GM04504 (cell line): ENCODE measurements around the gene RGMA.

ENCODE experiments used
- DNase-seq: peaks from one replicate; pipeline ENCODE4 v3.0.0-alpha.2; 2012; ENCODE audit warnings: low read depth

Gene RGMA

DNA sequence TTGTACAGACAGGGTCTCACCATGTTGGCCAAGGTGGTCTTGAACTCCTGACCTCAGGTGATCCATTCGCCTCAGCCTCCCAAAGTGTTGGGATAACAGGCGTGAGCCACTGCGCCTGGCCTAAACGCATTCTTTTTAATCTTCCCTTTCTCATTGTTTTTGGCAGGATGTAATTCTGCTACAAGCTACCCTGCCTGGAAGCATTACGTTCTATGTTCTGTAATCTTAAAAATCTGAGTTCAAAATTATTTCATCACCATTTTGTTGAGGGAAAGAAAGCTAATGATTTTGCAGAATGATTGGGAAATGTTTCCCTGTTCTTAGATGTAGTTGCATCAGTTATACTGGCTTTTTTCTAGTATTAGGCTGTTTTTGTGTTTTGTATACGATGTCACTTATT is 71.5 kb downstream of the RGMA start:
- DNase-seq: no peak

DNA sequence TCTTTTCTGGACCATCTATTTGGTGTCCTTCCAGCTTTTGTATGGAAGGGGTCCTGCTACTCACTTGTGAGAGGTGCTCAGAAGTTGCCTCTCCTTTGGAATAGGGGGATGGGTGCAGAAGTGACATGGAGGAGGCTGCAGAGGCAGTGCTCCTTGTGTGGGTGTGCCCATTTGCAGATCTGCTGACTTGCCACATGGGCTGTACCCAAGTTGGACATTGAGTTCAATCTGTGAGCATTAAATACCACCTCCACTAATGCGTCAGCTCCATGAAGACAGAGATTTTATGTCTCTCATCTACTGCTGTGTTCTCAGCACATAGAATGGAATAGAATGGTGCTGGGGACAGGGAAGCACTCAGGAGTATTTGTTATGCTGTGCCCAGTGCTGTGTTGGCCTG is 76.2 kb downstream of the RGMA start:
- DNase-seq: no peak

DNA sequence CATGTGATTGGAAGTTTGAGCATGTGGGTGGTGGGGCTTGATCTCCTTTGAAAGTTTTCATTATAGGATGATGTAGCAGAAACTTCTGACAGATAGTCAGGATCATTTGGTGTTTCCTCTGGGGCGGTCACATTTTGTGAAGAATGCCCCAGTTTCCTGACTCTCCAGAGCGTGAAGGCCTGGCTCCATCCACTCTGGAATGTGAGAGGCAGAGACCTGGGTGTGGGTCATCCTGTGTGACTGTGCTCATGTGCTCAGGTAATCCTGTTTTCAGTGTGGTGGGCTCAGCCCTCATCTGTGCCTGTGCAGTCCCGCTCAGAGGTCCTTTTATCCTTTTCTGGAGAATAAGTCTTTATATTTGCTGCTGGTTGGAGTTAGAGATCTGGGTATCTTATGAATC is 81.0 kb downstream of the RGMA start:
- DNase-seq: no peak

DNA sequence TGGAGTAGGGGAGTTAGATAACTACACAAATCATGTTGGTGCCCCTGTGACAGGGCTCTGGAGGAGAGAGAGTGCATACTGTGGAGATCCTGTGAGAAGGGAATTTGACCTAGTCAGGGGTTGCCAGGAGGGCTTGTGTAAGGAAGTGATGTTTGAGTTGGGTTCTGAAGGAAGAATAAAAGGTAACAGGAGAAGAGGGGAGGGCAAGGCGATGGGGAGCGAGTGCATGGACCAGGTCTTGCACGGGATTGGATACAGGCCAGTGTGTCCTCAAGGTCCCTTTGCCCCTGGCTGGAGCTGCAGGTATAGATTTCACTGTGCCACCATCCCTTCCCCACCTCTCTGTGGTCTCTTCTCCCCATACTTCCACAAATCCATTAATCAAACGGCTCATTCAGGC is 83.9 kb downstream of the RGMA start:
- DNase-seq: no peak

DNA sequence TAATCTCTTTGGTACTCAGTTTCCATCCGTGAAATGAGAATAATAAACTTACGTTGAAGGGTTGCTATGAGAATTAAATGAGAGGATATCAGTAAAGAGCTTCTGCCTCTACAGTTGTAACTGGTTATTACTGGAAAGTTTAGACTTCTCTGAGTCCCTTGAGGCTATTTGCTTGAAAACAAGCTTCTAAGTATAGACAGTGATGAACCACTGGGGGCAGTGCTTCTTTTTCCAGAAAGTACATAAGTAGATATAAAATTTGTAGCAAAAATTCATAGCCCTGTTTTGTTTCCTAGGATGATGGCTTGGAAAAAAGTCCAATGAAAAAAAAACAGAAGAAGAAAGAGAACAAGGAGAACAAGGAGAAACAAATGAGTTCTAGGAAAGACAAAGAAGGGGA is 87.1 kb downstream of the RGMA start:
- DNase-seq: no peak

DNA sequence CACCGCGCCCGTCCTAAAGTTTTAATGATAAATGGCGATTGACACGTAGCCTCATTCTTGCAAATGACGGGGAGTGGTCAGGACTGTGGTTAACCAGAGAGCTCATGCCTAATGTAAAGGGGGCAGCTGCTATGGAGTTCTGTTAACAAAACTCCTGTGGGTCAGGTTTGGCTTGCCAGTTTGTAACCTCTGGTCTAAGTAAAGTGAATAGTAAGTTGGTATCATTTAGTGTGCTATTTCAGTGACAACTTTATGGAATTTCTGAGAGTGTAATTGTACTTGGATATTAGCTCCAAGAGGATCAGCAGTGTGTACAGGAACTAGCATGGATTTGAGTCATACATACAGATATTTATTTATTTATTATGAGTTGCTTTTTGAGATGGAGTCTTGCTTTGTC is 87.9 kb downstream of the RGMA start:
- DNase-seq: no peak

DNA sequence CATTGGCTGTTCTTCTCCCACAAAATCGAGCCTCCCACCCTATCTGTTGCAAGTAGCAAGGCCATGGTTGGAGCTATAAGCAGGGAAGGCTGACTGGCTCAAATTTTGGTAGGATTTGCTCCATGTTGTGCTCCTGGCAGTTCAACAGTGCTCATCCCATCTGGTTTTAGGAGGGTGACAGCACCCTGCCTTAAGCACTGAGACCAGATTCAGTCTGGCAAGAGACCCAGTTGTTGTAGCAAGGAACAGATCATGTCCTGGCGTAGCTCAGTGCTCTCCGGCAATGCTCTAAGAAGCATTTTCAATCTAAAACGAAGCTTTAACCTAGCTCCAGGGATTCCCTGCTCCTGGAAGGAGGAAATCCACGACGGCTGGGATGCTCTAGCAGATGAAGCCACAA is 91.2 kb downstream of the RGMA start:
- DNase-seq: no peak

DNA sequence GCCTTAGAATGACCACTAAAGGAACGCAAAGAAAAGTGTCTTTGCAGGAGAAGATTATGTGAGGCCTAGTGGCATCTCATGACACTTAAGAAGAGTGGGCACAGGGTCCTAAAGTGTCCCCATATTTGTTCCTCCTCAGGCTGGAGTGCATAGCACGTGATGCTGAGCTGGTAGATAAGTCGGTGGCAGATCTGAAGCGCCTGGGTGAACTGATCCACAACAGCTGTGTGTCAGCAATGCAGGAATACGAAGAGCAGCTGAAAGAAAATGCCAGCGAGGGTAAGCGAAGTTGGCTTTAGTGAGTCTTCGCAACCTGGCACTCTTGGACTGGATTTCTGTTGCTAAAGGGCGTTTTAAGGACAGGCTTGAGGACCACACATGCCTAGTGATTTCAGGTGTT is 96.3 kb downstream of the RGMA start:
- no peak for DNase-seq

DNA sequence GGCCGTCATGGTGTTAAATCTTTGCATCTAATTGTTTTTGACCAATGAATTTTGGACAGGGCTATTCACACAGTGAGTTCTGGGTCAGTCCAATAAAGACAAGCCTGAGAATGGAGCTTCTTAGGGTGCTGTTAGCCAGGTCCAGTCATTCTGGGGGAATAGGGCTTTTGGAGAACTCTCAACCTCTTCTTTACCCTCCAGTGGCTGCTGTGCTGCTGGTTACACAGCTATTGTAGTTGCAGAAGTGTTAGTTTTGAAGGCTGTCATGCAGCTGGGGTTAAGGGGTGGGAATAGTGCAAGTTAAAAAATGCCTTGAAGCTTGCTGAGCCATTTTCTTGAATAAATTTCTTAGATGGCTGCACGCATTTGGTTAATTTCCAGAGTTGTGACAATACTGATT is 99.0 kb downstream of the RGMA start:
- DNase-seq: no peak

DNA sequence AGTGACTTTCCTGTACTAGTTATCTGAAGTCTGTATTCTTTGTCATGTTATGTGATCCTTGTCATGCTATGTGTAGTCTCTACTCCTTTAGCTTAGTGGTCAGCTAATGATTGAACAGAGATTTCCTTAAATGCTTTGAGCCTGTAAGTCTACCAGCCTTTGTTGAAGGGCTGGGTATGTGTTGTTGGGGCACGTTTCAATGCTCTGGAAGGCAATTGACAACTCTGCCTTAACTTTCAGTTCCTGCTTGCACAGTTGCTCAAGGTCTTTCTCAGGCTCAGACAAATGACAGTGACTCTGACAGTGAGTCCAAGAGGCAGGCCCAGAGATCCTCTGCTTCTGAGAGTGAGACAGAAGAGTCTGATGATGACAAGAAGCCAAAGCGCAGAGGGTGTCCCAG is 99.5 kb downstream of the RGMA start:
- no peak for DNase-seq
